Upper lobe of left lung (tissue), 6 donors: ENCODE measurements around the gene CERS2. TPM values are rescaled to one million over a fixed set of nuclear protein-coding genes. Genes with fewer than 3 reads are reported as not detected.
A peak's percentile ranks its signal among the peaks of the same experiment; 100 is the strongest.

Source experiments
- ATAC-seq, 2 donors: fragments of 200-7000 bp; cut with Tn5 transposase; one replicate each; pipeline ENCODE4 v1.9.1; 2022; ENCODE audit warnings: mild to moderate bottlenecking in 2 of 2, moderate library complexity in 2 of 2; ENCODE audit not compliant: low FRiP score in 2 of 2
- DNase-seq, 2 donors: peaks; one replicate each; pipeline ENCODE4 v3.0.0-alpha.2; 2019 to 2020
- H3K27ac ChIP-seq, 4 donors: fragments of 200-600 bp; sonication (generic); one replicate each; pipeline ENCODE4 v1.5.1; 2016 to 2019
- H3K27me3 ChIP-seq, 4 donors: fragments of 200-600 bp; sonication (generic); one replicate each; pipeline ENCODE4 v1.5.1; 2017 to 2019
- H3K36me3 ChIP-seq, 4 donors: fragments of 200-600 bp; sonication (generic); one replicate each; pipeline ENCODE4 v1.5.1; 2016 to 2019
- H3K4me1 ChIP-seq, 4 donors: fragments of 200-600 bp; sonication (generic); one replicate each; pipeline ENCODE4 v1.5.1; 2018 to 2019
- H3K4me3 ChIP-seq, 4 donors: fragments of 200-600 bp; sonication (generic); one replicate each; pipeline ENCODE4 v1.5.1; 2017 to 2019; ENCODE audit warnings: mild to moderate bottlenecking in 2 of 4, moderate library complexity in 1 of 4
- H3K9me3 ChIP-seq, 4 donors: fragments of 200-600 bp; sonication (generic); one replicate each; pipeline ENCODE4 v1.5.1; 2018 to 2019
- CTCF ChIP-seq, 6 experiments: fragments of 450-650 bp in 4 of 6; fragments of 200-600 bp in 2 of 6; sonication (generic) in 2 of 6; IDR thresholded peaks; one replicate each; pipeline ENCODE4 v1.5.1; 2016 to 2019; ENCODE audit warnings: antibody characterized with exemption in 6 of 6
- EP300 ChIP-seq, 4 donors: sonication (generic); formaldehyde crosslinking; IDR thresholded peaks; one replicate each; pipeline ENCODE4 v1.5.1; 2017; ENCODE audit warnings: antibody characterized with exemption in 4 of 4, control low read depth in 2 of 4
- POLR2A ChIP-seq, 4 donors: fragments of 450-650 bp; IDR thresholded peaks; one replicate each; pipeline ENCODE4 v1.5.1; 2016 to 2017; ENCODE audit warnings: antibody characterized with exemption in 4 of 4, mild to moderate bottlenecking in 2 of 4
- POLR2AphosphoS5 ChIP-seq, 2 donors: sonication (generic); formaldehyde crosslinking; IDR thresholded peaks; one replicate each; pipeline ENCODE4 v1.5.1; 2017; ENCODE audit warnings: antibody characterized with exemption in 2 of 2
- WGBS, 2 donors: methylation state at CpG; one replicate each; pipeline ENCODE4 v1.1.5; 2017 to 2018; 5-methylcytosine and 5-hydroxymethylcytosine counted together
- total RNA-seq, 6 donors: library from RNA; depleted of rRNA in 4 of 6; stranded (reverse); fragments of >200 nt in 4 of 6; gene quantifications; one replicate each; pipeline versions ENCODE4 v1.1.0 to v1.2.1, GENCODE V29; 2016 to 2021
- donor health status: DM: no; HTN: no; CAD: no; lungs with moderate emphysema.
- donor health status: DM: no; HTN: yes; CAD: no; lungs with severe emphysema.

Gene CERS2
- total RNA-seq, 6 donors from 2014 or later = 93.2 to 322 (median 204) TPM

GRCh38 chr1:150999051-150999674 is 24.5 kb upstream of the CERS2 start:
- Histone ChIP-seq H3K27me3 (no peaks in the 10 kb centered on the region), H3K4me1 (peaks cover 25 to 43% (median 32%) of the 10 kb centered on the region in 4 donors), H3K36me3 (peaks cover 15 to 57% (median 32%) of the 10 kb centered on the region in 4 donors), H3K4me3 (no peak overlapping the region), H3K27ac (no peak overlapping the region), H3K9me3 (no peaks in the 10 kb centered on the region)
- TF ChIP-seq EP300 (IDR thresholded peaks at IDR 0.05) (no peak), POLR2A (IDR thresholded peaks at IDR 0.05) (no peak), POLR2AphosphoS5 (IDR thresholded peaks at IDR 0.05) (no peak), CTCF (IDR thresholded peaks at IDR 0.05) (no peak)
- WGBS, 2 donors = 67 to 72% methylated on average over 14 to 17 of the region's 17 CpGs
- DNase-seq (peak in 1 of 2 donors; percentile 30), ATAC-seq (no peak)

- Histone ChIP-seq H3K27me3 (no peaks in the 10 kb centered on the region), H3K9me3 (no peaks in the 10 kb centered on the region), H3K4me1 (peaks cover 14 to 31% (median 20%) of the 10 kb centered on the region in 4 donors), H3K36me3 (peaks cover 15 to 57% (median 32%) of the 10 kb centered on the region in 4 donors), H3K27ac (no peak overlapping the region), H3K4me3 (no peak overlapping the region)
- no peak for TF ChIP-seq EP300 (IDR thresholded peaks at IDR 0.05)
- no peak for TF ChIP-seq CTCF (IDR thresholded peaks at IDR 0.05)
- no peak for TF ChIP-seq POLR2A (IDR thresholded peaks at IDR 0.05)
- no peak for TF ChIP-seq POLR2AphosphoS5 (IDR thresholded peaks at IDR 0.05)
- no peak for ATAC-seq
- WGBS, 2 donors = 66 to 100% methylated on average over 3 to 5 of the region's 5 CpGs
- no peak for DNase-seq
Observed at GRCh38 chr1:150997949-150998348, 23.3 kb upstream of the CERS2 start.

GRCh38 chr1:150997126-150997872 is 22.7 kb upstream of the CERS2 start:
- no peak for TF ChIP-seq POLR2AphosphoS5 (IDR thresholded peaks at IDR 0.05)
- no peak for TF ChIP-seq CTCF (IDR thresholded peaks at IDR 0.05)
- no peak for TF ChIP-seq POLR2A (IDR thresholded peaks at IDR 0.05)
- TF ChIP-seq EP300 (IDR thresholded peaks at IDR 0.05) = no peak
- no peaks in the 10 kb centered on the region for H3K9me3 ChIP-seq
- peak in 1 of 2 donors; percentile 64 for DNase-seq
- no peak for ATAC-seq
- WGBS, 2 donors = 84 to 90% methylated on average over 18 to 20 of the region's 20 CpGs
- peaks cover 8 to 25% (median 14%) of the 10 kb centered on the region in 4 donors for H3K4me1 ChIP-seq
- H3K27ac ChIP-seq = no peak overlapping the region
- no peaks in the 10 kb centered on the region for H3K27me3 ChIP-seq
- no peak overlapping the region for H3K4me3 ChIP-seq
- peaks cover 15 to 57% (median 32%) of the 10 kb centered on the region in 4 donors for H3K36me3 ChIP-seq

GRCh38 chr1:150995896-150996295 is 21.3 kb upstream of the CERS2 start:
- peak in 1 of 2 donors; percentile 49 for DNase-seq

More at GRCh38 chr1:150995896-150996295, 21.3 kb upstream of the CERS2 start:
- peaks cover 15 to 43% (median 30%) of the 10 kb centered on the region in 4 donors for H3K36me3 ChIP-seq
- WGBS, 2 donors = 28 to 39% methylated on average over 9 of the region's 9 CpGs
- peak overlapping the region in 3 of 4 donors; percentile 65 to 77 (median 70) for H3K27ac ChIP-seq
- H3K27me3 ChIP-seq = no peaks in the 10 kb centered on the region
- TF ChIP-seq CTCF (IDR thresholded peaks at IDR 0.05) (peak; percentile 77 to 94 (median 84)), EP300 (IDR thresholded peaks at IDR 0.05) (no peak)
- H3K4me1 ChIP-seq = peaks cover 6 to 14% (median 12%) of the 10 kb centered on the region in 4 donors
- ATAC-seq = peak in 1 of 2 donors; percentile 78
- H3K9me3 ChIP-seq = no peaks in the 10 kb centered on the region
- H3K4me3 ChIP-seq = peak overlapping the region in 2 of 4 donors; percentile 5 to 28
